MM.1S (cell line): Measurements from ENCODE around the gene IGSF6.

ENCODE experiments used
- CTCF ChIP-seq: fragments of 300-600 bp; sonication (generic); IDR thresholded peaks from 2 replicates; pipeline ENCODE4 v1.5.1; 2016; ENCODE audit warnings: antibody characterized with exemption, low read length, mixed read lengths
- EZH2 ChIP-seq: fragments of 300-600 bp; sonication (generic); optimal IDR thresholded peaks from 2 replicates; pipeline ENCODE3; 2017; ENCODE audit warnings: low read depth, mild to moderate bottlenecking, antibody characterized with exemption, low read length, mixed read lengths

- TF ChIP-seq CTCF (no peak), EZH2 (no peak)
Measured at GRCh38 chr16:21685034-21685455, 32.6 kb upstream of the IGSF6 start.
